ENCODE results near the gene ATAD3A.

The ATAD3A gene

GRCh38 chr1:1558591-1558990, 46.6 kb downstream of the ATAD3A start:
- DNase-seq = no peak

- DNase-seq = no peak
Measured at GRCh38 chr1:1559066-1559465, 47.1 kb downstream of the ATAD3A start.

GRCh38 chr1:1560178-1560577, 48.2 kb downstream of the ATAD3A start:
- DNase-seq = no peak

- DNase-seq = no peak
Measured at GRCh38 chr1:1561801-1562470, 50.0 kb downstream of the ATAD3A start.

- no peak for DNase-seq
Measured at GRCh38 chr1:1562556-1563195, 50.7 kb downstream of the ATAD3A start.

- no peak for DNase-seq
Measured at GRCh38 chr1:1563688-1564087, 51.7 kb downstream of the ATAD3A start.

GRCh38 chr1:1564268-1564667, 52.3 kb downstream of the ATAD3A start:
- DNase-seq = no peak

GRCh38 chr1:1565340-1565739, 53.4 kb downstream of the ATAD3A start:
- no peak for DNase-seq

GRCh38 chr1:1567152-1567875, 55.4 kb downstream of the ATAD3A start:
- DNase-seq = peak; percentile 17

- DNase-seq = no peak
Measured at GRCh38 chr1:1567891-1568291, 55.9 kb downstream of the ATAD3A start.

- DNase-seq = peak; percentile 32
Measured at GRCh38 chr1:1569341-1569740, 57.4 kb downstream of the ATAD3A start.

- DNase-seq = peak; percentile 67
Measured at GRCh38 chr1:1573843-1574720, 62.1 kb downstream of the ATAD3A start.

- peak; percentile 88 for DNase-seq
Measured at GRCh38 chr1:1574721-1575537, 63.0 kb downstream of the ATAD3A start, which contains the start of gene SSU72. TSS of gene SSU72 (minus strand) at chr1:1574863. CDS start at chr1:1574557, 306 bp downstream.

GRCh38 chr1:1577367-1578011, 65.5 kb downstream of the ATAD3A start:
- no peak for DNase-seq

GRCh38 chr1:1578371-1578940, 66.5 kb downstream of the ATAD3A start:
- no peak for DNase-seq

GRCh38 chr1:1582585-1583346, 70.8 kb downstream of the ATAD3A start:
- peak; percentile 6 for DNase-seq

- no peak for DNase-seq
Measured at GRCh38 chr1:1583347-1584010, 71.5 kb downstream of the ATAD3A start.

Data from MV-4-11 (cell line).